Measurements from ENCODE around the gene CDC5L.

The CDC5L gene

DNA sequence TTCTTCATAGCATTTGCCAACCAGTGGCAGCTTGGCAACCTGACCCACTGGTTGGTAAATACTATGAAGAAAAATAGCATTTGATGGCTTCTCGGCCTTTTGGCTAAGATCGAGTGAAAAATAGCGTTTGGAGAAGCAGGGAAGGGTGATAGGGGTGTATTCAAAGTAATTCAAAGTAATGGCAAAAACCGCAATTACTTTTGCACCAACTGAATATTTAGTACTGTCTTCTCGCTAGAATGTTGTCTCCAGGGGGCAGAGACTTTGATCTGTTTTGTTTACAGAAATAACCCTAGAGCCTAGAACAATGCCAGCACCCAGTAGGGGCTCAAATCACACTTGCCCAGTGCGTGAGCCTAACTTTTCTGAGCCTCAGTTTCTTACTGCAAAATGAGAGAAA, 106.1 kb downstream of the CDC5L start:
- H3K27ac ChIP-seq, result no peak overlapping the region
- TF ChIP-seq ZFX (IDR thresholded peaks at IDR 0.05; ENCODE audit: borderline replicate concordance), result no peak
- TF ChIP-seq CTCF (IDR thresholded peaks at IDR 0.05), result no peak

DNA sequence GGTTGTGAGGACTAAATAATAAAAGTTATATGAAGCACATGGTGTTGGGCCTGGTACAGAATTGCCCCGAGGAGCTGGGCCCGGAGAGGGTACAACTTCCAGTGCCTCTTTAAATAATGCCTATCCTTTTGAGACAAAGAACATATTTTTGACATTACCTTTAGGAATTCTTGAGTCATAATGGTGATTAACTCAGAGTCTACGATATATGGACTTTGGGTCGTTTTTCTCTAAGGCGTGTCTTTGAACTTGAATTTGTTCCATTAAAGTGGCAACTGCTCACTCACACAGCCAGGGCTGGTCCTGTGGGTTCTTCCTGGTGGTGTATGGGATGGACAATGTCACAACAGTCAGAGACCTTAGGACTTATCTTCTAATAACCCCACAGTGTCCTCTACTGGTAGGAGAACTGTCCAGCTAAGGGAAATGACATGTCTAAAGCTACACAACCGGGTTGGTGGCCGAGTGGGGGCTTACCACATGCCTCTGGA, 106.5 kb downstream of the CDC5L start:
- H3K27ac ChIP-seq, result no peak overlapping the region

DNA sequence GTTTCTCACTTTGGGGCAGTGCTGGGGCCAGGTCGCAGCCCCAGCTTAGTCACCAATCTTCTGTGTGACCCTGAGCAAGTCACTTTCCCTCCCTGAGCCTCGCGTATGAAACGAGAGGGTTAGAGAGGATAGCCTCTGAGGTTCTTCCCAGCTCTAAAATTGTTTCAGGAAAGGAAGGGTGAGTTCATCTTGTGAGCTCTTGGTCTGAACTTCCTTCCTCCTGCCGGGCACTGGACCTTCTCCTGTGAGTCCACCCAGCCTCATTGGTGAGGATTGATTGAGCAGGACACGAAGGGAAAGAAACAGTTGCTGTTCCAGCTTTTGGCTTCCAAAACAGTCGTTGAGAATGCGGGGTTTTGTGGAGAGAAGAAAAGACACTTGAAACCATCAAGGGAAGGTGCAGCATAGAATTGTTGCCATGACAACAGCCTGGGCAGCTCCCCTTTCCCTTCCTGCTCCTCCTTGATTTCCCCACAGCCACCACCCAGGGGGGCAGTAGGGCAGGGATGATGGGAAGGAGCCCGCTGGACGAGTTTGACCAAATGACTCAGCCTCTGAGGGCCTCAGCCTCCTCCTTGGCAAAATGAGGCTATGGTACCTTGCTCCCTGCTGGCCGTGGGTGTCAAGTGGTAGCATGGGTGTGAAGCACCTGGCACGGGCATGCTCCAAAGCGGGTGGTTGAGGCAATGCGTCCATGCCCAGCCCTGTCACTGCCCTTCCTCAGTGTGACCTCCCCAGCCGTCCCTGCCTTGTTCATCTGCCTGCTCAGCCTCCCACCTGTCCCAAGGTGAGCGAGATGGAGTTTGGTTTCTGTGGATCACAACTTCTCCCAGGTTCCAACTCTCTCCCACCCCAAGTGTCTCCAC, 107.8 kb downstream of the CDC5L start:
- TF ChIP-seq ZFX (IDR thresholded peaks at IDR 0.05; ENCODE audit: borderline replicate concordance), result no peak
- no peak for TF ChIP-seq CTCF (IDR thresholded peaks at IDR 0.05)
- no peak overlapping the region for H3K27ac ChIP-seq

More for the DNA sequence above, 106.5 kb downstream of the CDC5L start:
- TF ChIP-seq CTCF (IDR thresholded peaks at IDR 0.05) (peak; percentile 37), ZFX (IDR thresholded peaks at IDR 0.05; ENCODE audit: borderline replicate concordance) (no peak)

- H3K27ac ChIP-seq, result no peak overlapping the region
- TF ChIP-seq ZFX (IDR thresholded peaks at IDR 0.05; ENCODE audit: borderline replicate concordance), result no peak
- no peak for TF ChIP-seq CTCF (IDR thresholded peaks at IDR 0.05)
Measured at GRCh38 chr6:44496665-44497369, 109.3 kb downstream of the CDC5L start.

GRCh38 chr6:44497807-44498206, 110.3 kb downstream of the CDC5L start:
- no peak overlapping the region for H3K27ac ChIP-seq
- TF ChIP-seq CTCF (IDR thresholded peaks at IDR 0.05) (no peak), ZFX (IDR thresholded peaks at IDR 0.05; ENCODE audit: borderline replicate concordance) (no peak)

- TF ChIP-seq CTCF (IDR thresholded peaks at IDR 0.05) (no peak), ZFX (IDR thresholded peaks at IDR 0.05; ENCODE audit: borderline replicate concordance) (no peak)
- H3K27ac ChIP-seq, result no peak overlapping the region
Measured at GRCh38 chr6:44498436-44498835, 110.9 kb downstream of the CDC5L start.

GRCh38 chr6:44499609-44500008, 112.1 kb downstream of the CDC5L start:
- TF ChIP-seq CTCF (IDR thresholded peaks at IDR 0.05), result no peak
- TF ChIP-seq ZFX (IDR thresholded peaks at IDR 0.05; ENCODE audit: borderline replicate concordance), result no peak

More at GRCh38 chr6:44499609-44500008, 112.1 kb downstream of the CDC5L start:
- H3K27ac ChIP-seq, result no peak overlapping the region
